GM12878 (cell line): Measurements from ENCODE around the gene CPHXL2. TPM values are rescaled to one million over a fixed set of nuclear protein-coding genes. Genes with fewer than 3 reads are reported as not detected.

Source experiments
- ATF2 ChIP-seq: IDR thresholded peaks from 2 replicates; pipeline ENCODE4 v1.6.1; 2012; ENCODE audit warnings: low read length, inconsistent platforms
- BCL11A ChIP-seq: IDR thresholded peaks from 2 replicates; pipeline ENCODE4 v1.6.1; 2011; ENCODE audit warnings: low read depth, low read length
- E4F1 ChIP-seq: fragments of 450-650 bp; IDR thresholded peaks from 2 replicates; pipeline ENCODE4 v1.6.1; 2018; ENCODE audit warnings: borderline replicate concordance, mild to moderate bottlenecking; ENCODE audit not compliant: partially characterized antibody
- KLF5 ChIP-seq: fragments of 450-650 bp; IDR thresholded peaks from 2 replicates; pipeline ENCODE4 v1.6.1; 2014; ENCODE audit warnings: mild to moderate bottlenecking; ENCODE audit not compliant: partially characterized antibody
- MTA3 ChIP-seq: IDR thresholded peaks from 2 replicates; pipeline ENCODE4 v1.6.1; 2012; ENCODE audit warnings: low read length, inconsistent platforms, borderline replicate concordance
- PAX5 ChIP-seq: IDR thresholded peaks from 2 replicates; pipeline ENCODE4 v1.6.1; 2011; ENCODE audit warnings: low read depth, low read length, borderline replicate concordance
- PKNOX1 ChIP-seq: fragments of 450-650 bp; IDR thresholded peaks from 2 replicates; pipeline ENCODE4 v1.6.1; 2016; ENCODE audit warnings: mild to moderate bottlenecking
- TARDBP ChIP-seq: IDR thresholded peaks from 2 replicates; pipeline ENCODE4 v1.6.1; 2016; ENCODE audit warnings: borderline replicate concordance
- polyA plus RNA-seq, 11 experiments: library from polyadenylated mRNA; depleted of rRNA in 4 of 11; unstranded in 6 of 11; stranded (reverse) in 5 of 11; fragments of >200 nt; fragmentation: Nextera tagmentation in 4 of 11; fragmentation: Illumina TruSeq in 1 of 11; extraction: Ambion mirVana in 4 of 11; extraction: Trizol in 1 of 11; gene quantifications; 1 replicate in 1 of 11; 2 replicates in 10 of 11; pipeline versions ENCODE4 v1.2.1 to v1.2.3, GENCODE V29; 2011 to 2016; ENCODE audit warnings: inconsistent platforms in 2 of 11, missing spikeins in 2 of 11, low read depth in 1 of 11
- total RNA-seq, 4 experiments: library from RNA; depleted of rRNA in 3 of 4; stranded (reverse); fragments of >200 nt in 3 of 4; fragmentation: Illumina TruSeq in 1 of 4; extraction: Trizol in 1 of 4; gene quantifications; 2 replicates each; pipeline versions ENCODE4 v1.2.1 to v1.2.3, GENCODE V29; 2013 to 2021

CPHXL2 gene
- total and polyA plus RNA-seq, 10 of the 15 experiments (the other 5 are each of a cell fraction or from before 2014, with no cell fraction given) = not detected

DNA sequence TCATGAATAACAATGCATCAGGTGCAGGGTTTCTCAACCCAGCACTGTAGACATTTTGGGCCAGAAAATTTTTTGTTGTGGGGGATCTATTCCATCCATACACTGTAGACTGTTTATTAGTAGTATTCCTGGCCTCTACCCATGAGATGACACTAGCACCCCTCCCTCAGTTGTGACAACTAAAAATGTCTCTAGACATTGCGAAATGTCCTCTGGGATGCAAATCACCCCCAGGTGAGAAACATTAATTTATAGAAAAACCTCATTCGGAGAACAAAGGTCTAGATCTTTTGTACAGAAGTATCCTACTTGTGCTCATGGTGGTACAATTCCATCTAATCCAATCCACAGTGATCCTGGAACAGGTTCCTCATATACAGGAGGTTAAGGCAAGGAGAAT is 58.0 kb downstream of the CPHXL2 start (continued):
- no peak for TF ChIP-seq E4F1
- no peak for TF ChIP-seq BCL11A
- no peak for TF ChIP-seq MTA3
- no peak for TF ChIP-seq KLF5
- TF ChIP-seq PAX5 = no peak
- no peak for TF ChIP-seq TARDBP
- TF ChIP-seq PKNOX1 = no peak
- no peak for TF ChIP-seq ATF2
